ENCODE results near the gene KCNK6.

The KCNK6 gene

DNA sequence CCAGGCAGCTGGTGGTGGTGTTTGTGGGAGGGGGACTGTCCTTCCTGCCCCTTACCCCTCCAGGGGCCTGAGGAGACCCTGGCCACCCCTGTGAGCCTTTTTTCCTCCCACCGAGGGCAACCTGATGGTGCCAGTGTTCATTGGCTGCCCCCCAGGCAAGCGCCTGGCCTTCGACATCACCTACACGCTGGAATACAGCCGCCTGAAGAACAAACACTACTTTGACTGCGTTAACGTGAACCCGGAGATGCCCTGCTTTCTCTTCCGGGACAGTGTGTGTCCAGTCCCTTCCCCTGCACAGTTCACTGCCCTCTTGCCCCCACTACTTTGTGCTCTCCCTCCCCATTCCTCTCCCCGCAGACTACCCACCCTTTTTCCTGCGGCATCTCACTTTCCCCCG is 47.4 kb downstream of the KCNK6 start:
- FAIRE-seq (no peak), DNase-seq (ENCODE audit: insufficient read length, low spot score) (no peak)
- TF ChIP-seq POLR2A (IDR thresholded peaks at IDR 0.05; ENCODE audit: low read depth, low read length), result no peak
- no peak for TF ChIP-seq POLR2AphosphoS5 (IDR thresholded peaks at IDR 0.05; ENCODE audit: low read depth, low read length)
- no peak for TF ChIP-seq PAX5 (IDR thresholded peaks at IDR 0.05; ENCODE audit: insufficient read depth, low read length, severe bottlenecking)
- no peak for TF ChIP-seq TAF1 (IDR thresholded peaks at IDR 0.05; ENCODE audit: low read depth, low read length)
- no peak for TF ChIP-seq SPI1 (IDR thresholded peaks at IDR 0.05; ENCODE audit: low read depth, low read length)
- no peak for TF ChIP-seq POU2F2 (IDR thresholded peaks at IDR 0.05; ENCODE audit: low read depth, low read length)

GRCh38 chr19:38369584-38369983 is 49.9 kb downstream of the KCNK6 start:
- TF ChIP-seq PAX5 (IDR thresholded peaks at IDR 0.05; ENCODE audit: insufficient read depth, low read length, severe bottlenecking) (no peak), POLR2A (IDR thresholded peaks at IDR 0.05; ENCODE audit: low read depth, low read length) (no peak), SPI1 (IDR thresholded peaks at IDR 0.05; ENCODE audit: low read depth, low read length) (no peak), TAF1 (IDR thresholded peaks at IDR 0.05; ENCODE audit: low read depth, low read length) (no peak), POLR2AphosphoS5 (IDR thresholded peaks at IDR 0.05; ENCODE audit: low read depth, low read length) (no peak), POU2F2 (IDR thresholded peaks at IDR 0.05; ENCODE audit: low read depth, low read length) (no peak)
- no peak for FAIRE-seq

GRCh38 chr19:38370299-38370698 is 50.7 kb downstream of the KCNK6 start:
- DNase-seq (ENCODE audit: insufficient read length, low spot score), result no peak
- peak; percentile 31 for FAIRE-seq
- TF ChIP-seq POU2F2 (IDR thresholded peaks at IDR 0.05; ENCODE audit: low read depth, low read length) (no peak), PAX5 (IDR thresholded peaks at IDR 0.05; ENCODE audit: insufficient read depth, low read length, severe bottlenecking) (no peak), POLR2A (IDR thresholded peaks at IDR 0.05; ENCODE audit: low read depth, low read length) (no peak), POLR2AphosphoS5 (IDR thresholded peaks at IDR 0.05; ENCODE audit: low read depth, low read length) (no peak), TAF1 (IDR thresholded peaks at IDR 0.05; ENCODE audit: low read depth, low read length) (no peak), SPI1 (IDR thresholded peaks at IDR 0.05; ENCODE audit: low read depth, low read length) (no peak)

More at GRCh38 chr19:38369584-38369983, 49.9 kb downstream of the KCNK6 start:
- no peak for DNase-seq (ENCODE audit: insufficient read length, low spot score)

DNA sequence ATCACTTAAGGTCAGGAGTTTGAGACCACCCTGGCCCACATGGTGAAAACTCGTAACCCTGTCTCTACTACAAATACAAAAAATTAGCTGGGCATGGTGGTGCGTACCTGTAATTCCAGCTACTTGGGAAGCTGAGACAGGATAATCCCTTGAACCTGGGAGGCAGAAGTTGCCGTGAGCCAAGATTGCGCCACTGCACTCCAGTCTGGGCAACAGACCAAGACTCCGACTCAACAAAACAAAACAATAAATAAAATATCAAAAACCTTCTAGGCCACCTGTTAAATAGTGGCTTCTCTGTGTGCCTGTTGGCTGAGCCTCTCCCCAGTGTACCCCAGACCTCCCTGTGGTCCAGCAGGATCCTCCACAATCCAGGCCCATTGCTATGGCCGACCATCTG is 51.4 kb downstream of the KCNK6 start:
- FAIRE-seq, result no peak
- no peak for TF ChIP-seq TAF1 (IDR thresholded peaks at IDR 0.05; ENCODE audit: low read depth, low read length)
- TF ChIP-seq SPI1 (IDR thresholded peaks at IDR 0.05; ENCODE audit: low read depth, low read length), result no peak
- no peak for TF ChIP-seq POLR2A (IDR thresholded peaks at IDR 0.05; ENCODE audit: low read depth, low read length)
- TF ChIP-seq POLR2AphosphoS5 (IDR thresholded peaks at IDR 0.05; ENCODE audit: low read depth, low read length), result no peak
- no peak for TF ChIP-seq POU2F2 (IDR thresholded peaks at IDR 0.05; ENCODE audit: low read depth, low read length)
- TF ChIP-seq PAX5 (IDR thresholded peaks at IDR 0.05; ENCODE audit: insufficient read depth, low read length, severe bottlenecking), result no peak

GRCh38 chr19:38373907-38374331 is 54.3 kb downstream of the KCNK6 start:
- TF ChIP-seq POLR2AphosphoS5 (IDR thresholded peaks at IDR 0.05; ENCODE audit: low read depth, low read length) (no peak), SPI1 (IDR thresholded peaks at IDR 0.05; ENCODE audit: low read depth, low read length) (no peak), PAX5 (IDR thresholded peaks at IDR 0.05; ENCODE audit: insufficient read depth, low read length, severe bottlenecking) (no peak), POLR2A (IDR thresholded peaks at IDR 0.05; ENCODE audit: low read depth, low read length) (no peak), TAF1 (IDR thresholded peaks at IDR 0.05; ENCODE audit: low read depth, low read length) (no peak)
- no peak for DNase-seq (ENCODE audit: insufficient read length, low spot score)
- FAIRE-seq, result no peak

More for the DNA sequence above, 51.4 kb downstream of the KCNK6 start:
- DNase-seq (ENCODE audit: insufficient read length, low spot score), result no peak

- no peak; the same call in none of the 2 replicates for TF ChIP-seq POU2F2 (IDR thresholded peaks at IDR 0.05; ENCODE audit: low read depth, low read length)
- peak; percentile 91 for TF ChIP-seq POLR2A (IDR thresholded peaks at IDR 0.05; ENCODE audit: low read depth, low read length)
- TF ChIP-seq SPI1 (IDR thresholded peaks at IDR 0.05; ENCODE audit: low read depth, low read length), result peak; percentile 45
- peak; percentile 90 for TF ChIP-seq POLR2AphosphoS5 (IDR thresholded peaks at IDR 0.05; ENCODE audit: low read depth, low read length)
- TF ChIP-seq PAX5 (IDR thresholded peaks at IDR 0.05; ENCODE audit: insufficient read depth, low read length, severe bottlenecking), result no peak
- TF ChIP-seq TAF1 (IDR thresholded peaks at IDR 0.05; ENCODE audit: low read depth, low read length), result peak; percentile 99
- DNase-seq (ENCODE audit: insufficient read length, low spot score) (peak; percentile 98), FAIRE-seq (peak; percentile 99)
Observed at GRCh38 chr19:38374332-38375097, 54.9 kb downstream of the KCNK6 start, which contains the start of gene PSMD8. Gene PSMD8 (plus strand): TSS chr19:38374571. CDS start chr19:38374602, 31 bp downstream.

- FAIRE-seq, result no peak
- DNase-seq (ENCODE audit: insufficient read length, low spot score), result no peak
- TF ChIP-seq POLR2AphosphoS5 (IDR thresholded peaks at IDR 0.05; ENCODE audit: low read depth, low read length) (no peak), SPI1 (IDR thresholded peaks at IDR 0.05; ENCODE audit: low read depth, low read length) (no peak), TAF1 (IDR thresholded peaks at IDR 0.05; ENCODE audit: low read depth, low read length) (no peak), PAX5 (IDR thresholded peaks at IDR 0.05; ENCODE audit: insufficient read depth, low read length, severe bottlenecking) (no peak), POU2F2 (IDR thresholded peaks at IDR 0.05; ENCODE audit: low read depth, low read length) (no peak), POLR2A (IDR thresholded peaks at IDR 0.05; ENCODE audit: low read depth, low read length) (no peak)
Observed at GRCh38 chr19:38375098-38375493, 55.5 kb downstream of the KCNK6 start.

DNA sequence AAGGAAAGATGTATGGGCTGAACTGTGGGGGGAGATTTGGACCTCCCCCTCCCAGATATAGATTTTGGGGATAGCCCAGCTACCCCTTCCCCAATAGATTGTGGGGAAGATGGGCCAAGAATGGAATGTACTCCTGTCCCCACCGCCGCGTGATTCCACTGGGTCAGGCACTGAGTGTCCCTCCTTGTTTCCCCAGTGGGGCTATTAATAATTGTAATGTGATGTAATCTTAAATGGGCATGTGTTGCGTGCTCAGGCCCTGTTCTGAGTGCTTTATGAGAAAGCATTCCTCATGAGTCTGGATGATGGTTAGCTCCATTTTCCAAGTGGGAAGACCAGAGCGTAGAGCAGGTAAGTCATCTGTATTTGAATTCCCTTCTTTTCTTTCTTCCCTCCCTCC is 56.1 kb downstream of the KCNK6 start:
- FAIRE-seq (no peak), DNase-seq (ENCODE audit: insufficient read length, low spot score) (no peak)
- TF ChIP-seq TAF1 (IDR thresholded peaks at IDR 0.05; ENCODE audit: low read depth, low read length) (no peak), POU2F2 (IDR thresholded peaks at IDR 0.05; ENCODE audit: low read depth, low read length) (no peak), SPI1 (IDR thresholded peaks at IDR 0.05; ENCODE audit: low read depth, low read length) (no peak), POLR2A (IDR thresholded peaks at IDR 0.05; ENCODE audit: low read depth, low read length) (no peak), PAX5 (IDR thresholded peaks at IDR 0.05; ENCODE audit: insufficient read depth, low read length, severe bottlenecking) (no peak), POLR2AphosphoS5 (IDR thresholded peaks at IDR 0.05; ENCODE audit: low read depth, low read length) (no peak)

GRCh38 chr19:38376576-38376975 is 56.9 kb downstream of the KCNK6 start:
- DNase-seq (ENCODE audit: insufficient read length, low spot score), result no peak
- TF ChIP-seq PAX5 (IDR thresholded peaks at IDR 0.05; ENCODE audit: insufficient read depth, low read length, severe bottlenecking), result no peak
- no peak for FAIRE-seq

All from GM12891 (cell line).